CD4-positive, alpha-beta T cell treated with Interleukin-17A for 1 hour (primary cell): ENCODE measurements around the gene LYVE1.

ENCODE experiments used
- DNase-seq: peaks from one replicate; pipeline ENCODE4 v3.0.0-alpha.2; 2020

The LYVE1 gene

GRCh38 chr11:10518891-10519290 lies 49.6 kb downstream of the LYVE1 start:
- DNase-seq = no peak

- DNase-seq = no peak
Measured at GRCh38 chr11:10518123-10518522, 50.3 kb downstream of the LYVE1 start.

DNA sequence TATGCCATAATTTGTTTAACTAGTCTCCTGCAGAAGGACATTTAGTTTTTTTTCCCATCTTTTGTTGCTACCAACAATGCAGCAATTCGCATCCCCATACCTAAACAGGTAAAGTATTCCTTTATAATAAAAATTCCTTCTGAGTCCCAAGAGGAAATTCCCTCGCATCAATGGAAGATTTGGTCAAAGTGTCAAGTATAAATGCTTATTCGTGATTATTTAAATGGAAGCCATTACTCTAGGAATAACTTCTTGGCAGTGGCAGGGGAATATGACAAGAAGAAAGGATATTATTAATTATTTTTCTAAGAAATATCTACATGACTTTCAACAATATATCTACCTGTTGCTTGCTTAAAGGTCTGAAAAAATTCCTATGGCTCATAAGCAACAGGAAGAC lies 53.0 kb downstream of the LYVE1 start:
- no peak for DNase-seq

GRCh38 chr11:10514709-10515108 lies 53.8 kb downstream of the LYVE1 start:
- DNase-seq = no peak

- no peak for DNase-seq
Measured at GRCh38 chr11:10514202-10514601, 54.3 kb downstream of the LYVE1 start.

- DNase-seq = no peak
Measured at GRCh38 chr11:10511181-10511621, 57.3 kb downstream of the LYVE1 start.
